Mesenchymal stem cell (in vitro differentiated cells and primary cell): ENCODE results near the gene ANKRD29.
"Not testable (repeated sequence)": the region's sequence is repeated elsewhere in the genome, so short reads cannot be mapped to it uniquely, and the experiment has no call there.

ENCODE experiments used
- DNase-seq: peaks from one replicate; pipeline ENCODE4 v3.0.0-alpha.2; 2013
- H2AFZ ChIP-seq: one replicate; pipeline ENCODE4 v1.6.1; 2013; ENCODE audit warnings: low read depth, mild to moderate bottlenecking, control low read depth, inconsistent platforms, low read length, moderate library complexity
- H2AK5ac ChIP-seq: 2 replicates; pipeline ENCODE4 v1.6.1; 2013; ENCODE audit warnings: low read length, moderate library complexity, mild to moderate bottlenecking, inconsistent platforms; ENCODE audit not compliant: severe bottlenecking
- H2BK120ac ChIP-seq: one replicate; pipeline ENCODE4 v1.6.1; 2013; ENCODE audit warnings: low read depth, mild to moderate bottlenecking, inconsistent platforms, low read length, moderate library complexity
- H2BK12ac ChIP-seq, 2 experiments: one replicate each; pipeline ENCODE4 v1.6.1; 2013; ENCODE audit warnings: inconsistent platforms in 2 of 2, low read length in 2 of 2, mild to moderate bottlenecking in 2 of 2, moderate library complexity in 2 of 2, control low read depth in 1 of 2
- H2BK15ac ChIP-seq: one replicate; pipeline ENCODE4 v1.6.1; 2013; ENCODE audit warnings: mild to moderate bottlenecking, low read depth, inconsistent platforms; ENCODE audit not compliant: poor library complexity, severe bottlenecking
- H2BK5ac ChIP-seq: 2 replicates; pipeline ENCODE4 v1.6.1; 2013; ENCODE audit warnings: low read depth, mild to moderate bottlenecking, low read length, control low read depth, inconsistent platforms; ENCODE audit not compliant: poor library complexity, severe bottlenecking
- H3K14ac ChIP-seq, 2 experiments: one replicate each; pipeline ENCODE4 v1.6.1; 2013; ENCODE audit warnings: inconsistent platforms in 2 of 2, low read length in 2 of 2, control low read depth in 1 of 2, mild to moderate bottlenecking in 1 of 2, moderate library complexity in 1 of 2
- H3K18ac ChIP-seq, 2 experiments: one replicate each; pipeline ENCODE4 v1.6.1; 2013; ENCODE audit warnings: inconsistent platforms in 2 of 2, low read length in 2 of 2, control low read depth in 1 of 2, low read depth in 1 of 2, mild to moderate bottlenecking in 1 of 2
- H3K23ac ChIP-seq, 2 experiments: one replicate each; pipeline ENCODE4 v1.6.1; 2013; ENCODE audit warnings: inconsistent platforms in 2 of 2, low read length in 2 of 2, mild to moderate bottlenecking in 2 of 2, moderate library complexity in 2 of 2, control low read depth in 1 of 2
- H3K27ac ChIP-seq: 2 replicates; pipeline ENCODE4 v1.5.1; 2013; ENCODE audit warnings: mild to moderate bottlenecking, moderate library complexity, low read length, control low read depth, inconsistent platforms; ENCODE audit not compliant: poor library complexity, severe bottlenecking
- H3K27me3 ChIP-seq, 2 experiments: 2 replicates each; pipeline versions ENCODE4 v1.6.1 to v1.7.0; 2013; ENCODE audit warnings: low read length in 2 of 2, mild to moderate bottlenecking in 2 of 2, moderate library complexity in 2 of 2, control low read depth in 1 of 2, inconsistent platforms in 1 of 2; ENCODE audit not compliant: control insufficient read depth in 1 of 2, insufficient read depth in 1 of 2
- H3K36me3 ChIP-seq, 2 experiments: 2 replicates each; pipeline versions ENCODE4 v1.6.1 to v1.7.0; 2013; ENCODE audit warnings: low read length in 2 of 2, control low read depth in 1 of 2, inconsistent platforms in 1 of 2, low read depth in 1 of 2, mild to moderate bottlenecking in 1 of 2; ENCODE audit not compliant: insufficient read depth in 2 of 2, control insufficient read depth in 1 of 2
- H3K4ac ChIP-seq, 2 experiments: one replicate each; pipeline ENCODE4 v1.6.1; 2013; ENCODE audit warnings: inconsistent platforms in 2 of 2, low read length in 2 of 2, mild to moderate bottlenecking in 2 of 2, moderate library complexity in 2 of 2, control low read depth in 1 of 2, low read depth in 1 of 2
- H3K4me1 ChIP-seq: 2 replicates; pipeline ENCODE4 v1.6.1; 2013; ENCODE audit warnings: low read depth, low read length, control low read depth; ENCODE audit not compliant: control insufficient read depth, insufficient read depth
- H3K4me2 ChIP-seq: 2 replicates; pipeline ENCODE4 v1.6.1; 2013; ENCODE audit warnings: low read length, mild to moderate bottlenecking, inconsistent platforms; ENCODE audit not compliant: poor library complexity, severe bottlenecking
- H3K4me3 ChIP-seq, 2 experiments: 2 replicates each; pipeline versions ENCODE4 v1.5.1 to v1.7.0; 2013; ENCODE audit warnings: low read length in 2 of 2, mild to moderate bottlenecking in 2 of 2, control low read depth in 1 of 2, low read depth in 1 of 2; ENCODE audit not compliant: insufficient read depth in 1 of 2
- H3K79me1 ChIP-seq: replicated peaks from 2 replicates; pipeline ENCODE4 v1.6.1; 2013; ENCODE audit warnings: mild to moderate bottlenecking, control low read depth, low read length, inconsistent platforms; ENCODE audit not compliant: poor library complexity, severe bottlenecking
- H3K9ac ChIP-seq: 2 replicates; pipeline ENCODE4 v1.7.0; 2013; ENCODE audit warnings: mild to moderate bottlenecking, low read length, moderate library complexity
- H3K9me3 ChIP-seq: 2 replicates; pipeline ENCODE4 v1.7.0; 2013; ENCODE audit warnings: mild to moderate bottlenecking, low read length; ENCODE audit not compliant: control insufficient read depth
- H4K8ac ChIP-seq: one replicate; pipeline ENCODE4 v1.6.1; 2013; ENCODE audit warnings: inconsistent platforms, mild to moderate bottlenecking, low read length, moderate library complexity
- H4K91ac ChIP-seq: one replicate; pipeline ENCODE4 v1.6.1; 2013; ENCODE audit warnings: mild to moderate bottlenecking, low read length, inconsistent platforms
- WGBS: methylation state at CpG from one replicate; pipeline ENCODE4 v1.1.7; 2013; ENCODE audit warnings: mixed read lengths; 5-methylcytosine and 5-hydroxymethylcytosine counted together

ANKRD29 gene

GRCh38 chr18:23580677-23581367 lies 81.9 kb downstream of the ANKRD29 start:
- Histone ChIP-seq H3K14ac (peak overlapping the region in 1 of 2 experiments; percentile 5), H3K18ac (peak overlapping the region; percentile 24 to 84), H4K8ac (no peak overlapping the region), H3K27me3 (no peaks in the 10 kb centered on the region), H3K23ac (no peak overlapping the region), H3K9ac (peak overlapping the region; percentile 47), H3K27ac (peak overlapping the region; percentile 45), H2AFZ (no peak overlapping the region), H3K4me2 (no peak overlapping the region), H4K91ac (no peak overlapping the region), H3K36me3 (peaks cover 13 to 63% of the 10 kb centered on the region in 2 experiments), H2BK120ac (no peak overlapping the region), H2BK5ac (no peak overlapping the region), H2AK5ac (no peak overlapping the region), H2BK12ac (peak overlapping the region in 1 of 2 experiments; percentile 81), H3K4me1 (peaks cover 20% of the 10 kb centered on the region), H3K9me3 (no peaks in the 10 kb centered on the region), H2BK15ac (no peak overlapping the region), H3K4ac (no peak overlapping the region), H3K4me3 (no peak overlapping the region), H3K79me1 (peaks cover 13% of the 10 kb centered on the region)
- DNase-seq: peak; percentile 93
- WGBS: 63% methylated on average over 5 of the region's 6 CpGs

- Histone ChIP-seq H3K4me1 (peaks cover 18% of the 10 kb centered on the region), H3K9ac (peak overlapping the region; percentile 31), H4K8ac (no peak overlapping the region), H3K4me3 (no peak overlapping the region), H2BK15ac (no peak overlapping the region), H3K36me3 (peaks cover 17 to 75% of the 10 kb centered on the region in 2 experiments), H3K18ac (peak overlapping the region in 1 of 2 experiments; percentile 54), H3K4ac (no peak overlapping the region), H3K14ac (no peak overlapping the region), H3K79me1 (peaks cover 15% of the 10 kb centered on the region), H3K4me2 (no peak overlapping the region), H2AFZ (no peak overlapping the region), H2AK5ac (no peak overlapping the region), H4K91ac (no peak overlapping the region), H2BK5ac (no peak overlapping the region), H2BK120ac (no peak overlapping the region), H3K27me3 (no peaks in the 10 kb centered on the region), H2BK12ac (peak overlapping the region in 1 of 2 experiments; percentile 1), H3K9me3 (no peaks in the 10 kb centered on the region), H3K27ac (no peak overlapping the region), H3K23ac (no peak overlapping the region)
- 93% methylated on average over 8 of the region's 8 CpGs for WGBS
- peak; percentile 75 for DNase-seq
Measured at GRCh38 chr18:23578891-23579653, 83.6 kb downstream of the ANKRD29 start.

DNA sequence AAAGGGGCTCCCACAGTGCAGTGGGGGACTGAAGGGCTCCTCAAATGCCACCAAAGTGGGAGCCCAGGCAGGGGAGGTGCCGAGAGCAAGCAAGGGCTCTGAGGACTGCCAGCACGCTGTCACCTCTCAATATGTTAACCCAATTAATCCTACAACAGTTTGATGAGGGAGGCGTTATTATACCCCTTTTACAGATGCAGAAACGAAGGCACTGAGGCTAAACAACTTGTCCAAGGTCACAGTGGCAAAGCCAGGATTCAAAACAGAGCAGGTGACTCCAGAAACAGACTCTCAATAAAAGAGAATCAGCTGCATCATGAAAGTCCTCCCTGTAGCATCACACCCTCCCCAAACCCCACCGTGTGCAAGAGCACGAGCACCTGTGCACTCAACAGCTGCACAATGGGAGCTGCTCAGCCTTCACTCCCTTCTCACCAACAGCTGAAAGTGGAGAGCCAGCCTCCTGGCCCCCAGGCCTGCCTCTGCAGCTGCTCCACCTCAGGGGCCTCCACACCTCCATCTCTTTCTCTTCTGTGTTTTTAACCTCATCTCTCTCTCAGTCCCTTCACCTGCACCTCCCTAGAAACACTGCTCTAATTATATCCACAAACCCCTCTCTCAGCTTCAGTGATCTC lies 84.5 kb downstream of the ANKRD29 start:
- H3K14ac ChIP-seq: no peak overlapping the region
- WGBS: 97% methylated on average over 6 of the region's 6 CpGs
- H3K36me3 ChIP-seq: peaks cover 17 to 74% of the 10 kb centered on the region in 2 experiments
- no peak overlapping the region for H3K18ac ChIP-seq
- H2BK12ac ChIP-seq: no peak overlapping the region
- H4K8ac ChIP-seq: no peak overlapping the region
- H3K23ac ChIP-seq: no peak overlapping the region
- no peak overlapping the region for H3K4me3 ChIP-seq
- no peak overlapping the region for H2AFZ ChIP-seq
- H3K27me3 ChIP-seq: no peaks in the 10 kb centered on the region
- H2AK5ac ChIP-seq: no peak overlapping the region
- no peaks in the 10 kb centered on the region for H3K9me3 ChIP-seq
- no peak overlapping the region for H2BK15ac ChIP-seq
- no peak for DNase-seq
- no peak overlapping the region for H3K4me2 ChIP-seq
- H3K9ac ChIP-seq: no peak overlapping the region
- H2BK5ac ChIP-seq: no peak overlapping the region
- no peak overlapping the region for H3K4ac ChIP-seq
- no peak overlapping the region for H2BK120ac ChIP-seq
- H3K4me1 ChIP-seq: peaks cover 17% of the 10 kb centered on the region
- H3K27ac ChIP-seq: no peak overlapping the region
- peaks cover 13% of the 10 kb centered on the region for H3K79me1 ChIP-seq
- no peak overlapping the region for H4K91ac ChIP-seq

DNA sequence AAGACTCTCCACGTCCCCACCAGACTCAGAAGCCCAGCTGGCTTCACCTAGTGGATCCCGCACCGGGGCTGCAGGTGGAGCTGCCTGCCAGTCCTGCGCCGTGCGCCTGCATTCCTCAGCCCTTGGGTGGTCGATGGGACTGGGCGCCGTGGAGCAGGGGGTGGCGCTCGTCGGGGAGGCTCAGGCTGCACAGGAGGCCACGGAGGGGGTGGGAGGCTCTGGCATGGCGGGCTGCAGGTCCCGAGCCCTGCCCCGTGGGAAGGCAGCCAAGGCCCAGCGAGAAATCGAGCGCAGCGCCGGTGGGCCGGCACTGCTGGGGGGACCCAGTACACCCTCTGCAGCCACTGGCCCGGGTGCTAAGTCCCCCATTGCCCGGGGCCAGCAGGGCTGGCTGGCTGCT lies 85.2 kb downstream of the ANKRD29 start:
- Histone ChIP-seq H3K4me1 (peaks cover 14% of the 10 kb centered on the region), H3K36me3 (peaks cover 17 to 75% of the 10 kb centered on the region in 2 experiments), H3K79me1 (peaks cover 16% of the 10 kb centered on the region)
- not testable (repeated sequence) for H3K14ac ChIP-seq, H2BK120ac ChIP-seq, H2AK5ac ChIP-seq, H2AFZ ChIP-seq, H2BK5ac ChIP-seq, H4K91ac ChIP-seq, H3K4me3 ChIP-seq, H3K23ac ChIP-seq, H2BK12ac ChIP-seq, H3K27me3 ChIP-seq, H3K9me3 ChIP-seq, H3K4me2 ChIP-seq, H3K27ac ChIP-seq, H4K8ac ChIP-seq, H3K18ac ChIP-seq, DNase-seq, H3K4ac ChIP-seq, H2BK15ac ChIP-seq, H3K9ac ChIP-seq
- whole genome bisulfite sequencing: 100% methylated on average over 5 of the region's 24 CpGs
